GM23248 (cell line): ENCODE data around the gene TRIM22. TPM values are rescaled to one million over a fixed set of nuclear protein-coding genes. Genes with fewer than 3 reads are reported as not detected.

Experiments
- DNase-seq: peaks from one replicate; pipeline ENCODE4 v3.0.0-alpha.2; 2015
- H2AFZ ChIP-seq: fragments of 200-600 bp; sonication (generic); 2 replicates; pipeline ENCODE4 v1.6.1; 2016; ENCODE audit warnings: antibody characterized with exemption
- H3F3A ChIP-seq: fragments of 200-600 bp; sonication (generic); 2 replicates; pipeline ENCODE4 v1.6.1; 2016; ENCODE audit warnings: mild to moderate bottlenecking, antibody characterized with exemption, mixed run types; ENCODE audit not compliant: insufficient read depth
- H3K27ac ChIP-seq: fragments of 200-600 bp; sonication (generic); 2 replicates; pipeline ENCODE4 v1.5.1; 2016; ENCODE audit warnings: mild to moderate bottlenecking
- H3K27me3 ChIP-seq: fragments of 200-600 bp; sonication (generic); replicated peaks from 2 replicates; pipeline ENCODE4 v1.6.1; 2016; ENCODE audit warnings: mild to moderate bottlenecking; ENCODE audit not compliant: insufficient read depth
- H3K36me3 ChIP-seq: fragments of 200-600 bp; sonication (generic); 2 replicates; pipeline ENCODE4 v1.6.1; 2016; ENCODE audit warnings: low read depth, mild to moderate bottlenecking
- H3K4me1 ChIP-seq: fragments of 200-600 bp; sonication (generic); 2 replicates; pipeline ENCODE4 v1.6.1; 2016; ENCODE audit warnings: mild to moderate bottlenecking; ENCODE audit not compliant: insufficient read depth
- H3K4me2 ChIP-seq: fragments of 200-600 bp; sonication (generic); one replicate; pipeline ENCODE4 v1.6.1; 2016; ENCODE audit warnings: mild to moderate bottlenecking; ENCODE audit not compliant: unreplicated experiment
- H3K4me3 ChIP-seq: fragments of 200-600 bp; sonication (generic); 2 replicates; pipeline ENCODE4 v1.5.1; 2016; ENCODE audit warnings: mild to moderate bottlenecking
- H3K79me2 ChIP-seq: fragments of 200-600 bp; sonication (generic); 2 replicates; pipeline ENCODE4 v1.6.1; 2016; ENCODE audit warnings: mild to moderate bottlenecking; ENCODE audit not compliant: insufficient read depth
- H3K9ac ChIP-seq: fragments of 200-600 bp; sonication (generic); 2 replicates; pipeline ENCODE4 v1.6.1; 2016; ENCODE audit warnings: mild to moderate bottlenecking
- H3K9me2 ChIP-seq: fragments of 200-600 bp; sonication (generic); 2 replicates; pipeline ENCODE4 v1.6.1; 2016; ENCODE audit warnings: mixed run types, mild to moderate bottlenecking, moderate library complexity; ENCODE audit not compliant: insufficient read depth
- H3K9me3 ChIP-seq: fragments of 200-600 bp; sonication (generic); one replicate; pipeline ENCODE4 v1.6.1; 2017; ENCODE audit warnings: low read depth
- H4K20me1 ChIP-seq: fragments of 200-600 bp; sonication (generic); 2 replicates; pipeline ENCODE4 v1.6.0; 2016; ENCODE audit not compliant: insufficient read depth
- EZH2 ChIP-seq: fragments of 200-600 bp; sonication (generic); IDR thresholded peaks from 2 replicates; pipeline ENCODE4 v1.6.1; 2018; ENCODE audit warnings: antibody characterized with exemption, mild to moderate bottlenecking; ENCODE audit not compliant: insufficient read depth, poor library complexity, severe bottlenecking
- EZH2phosphoT487 ChIP-seq: fragments of 200-600 bp; sonication (generic); IDR thresholded peaks from 2 replicates; pipeline ENCODE4 v1.6.1; 2018; ENCODE audit warnings: antibody characterized with exemption, moderate library complexity, mild to moderate bottlenecking, low read depth; ENCODE audit not compliant: insufficient read depth
- WGBS, 2 experiments: methylation state at CpG; one replicate each; pipeline ENCODE4 v1.1.6; 2015 to 2017; ENCODE audit warnings: low lambda C conversion rate in 2 of 2, low coverage in 1 of 2; ENCODE audit errors: missing lambda C conversion rate in 2 of 2; 5-methylcytosine and 5-hydroxymethylcytosine counted together
- in situ Hi-C: fragments of 300-500 bp; cut with MboI; formaldehyde crosslinking; loops from 2 replicates; pipeline ENCODE4 v1.15.0; 2020
- polyA plus RNA-seq: library from polyadenylated mRNA; unstranded; fragments of >200 nt; fragmentation: Nextera tagmentation; extraction: Ambion mirVana; gene quantifications from 2 replicates; pipeline ENCODE4 v1.2.1, GENCODE V29; 2016
- total RNA-seq: library from RNA; depleted of rRNA; stranded (reverse); fragments of >200 nt; shearing (Covaris generic); gene quantifications from 2 replicates; pipeline ENCODE4 v1.2.3, GENCODE V29; 2014; rRNA removed

Gene TRIM22
- total and polyA plus RNA-seq, 2 experiments from 2014 or later = 50.2 to 58.4 TPM

GRCh38 chr11:5746614-5747013 is 57.0 kb downstream of the TRIM22 start:
- no peaks in the 10 kb centered on the region for H3K27me3 ChIP-seq
- H4K20me1 ChIP-seq = no peaks in the 10 kb centered on the region
- H3K9me2 ChIP-seq = no peaks in the 10 kb centered on the region; the same call in 1 of the 2 replicates
- H3K9me3 ChIP-seq = no peaks in the 10 kb centered on the region
- H3K36me3 ChIP-seq = no peaks in the 10 kb centered on the region
- no peaks in the 10 kb centered on the region for H3K4me1 ChIP-seq
- TF ChIP-seq EZH2phosphoT487 (no peak), EZH2 (no peak)
- in situ Hi-C loops = no loop called here
- no peak overlapping the region for H3K4me2 ChIP-seq
- H3F3A ChIP-seq = no peaks in the 10 kb centered on the region
- 68 to 94% methylated on average over 3 of the region's 3 CpGs for WGBS, 2 experiments
- no peak overlapping the region for H3K4me3 ChIP-seq
- H3K9ac ChIP-seq = no peak overlapping the region
- no peaks in the 10 kb centered on the region for H3K79me2 ChIP-seq
- H3K27ac ChIP-seq = no peak overlapping the region
- no peak overlapping the region for H2AFZ ChIP-seq
- DNase-seq = no peak

- Histone ChIP-seq H4K20me1 (no peaks in the 10 kb centered on the region), H3K79me2 (no peaks in the 10 kb centered on the region), H3K9me3 (no peaks in the 10 kb centered on the region), H3K27ac (no peak overlapping the region), H3K27me3 (no peaks in the 10 kb centered on the region), H3F3A (no peaks in the 10 kb centered on the region), H3K36me3 (no peaks in the 10 kb centered on the region), H2AFZ (no peak overlapping the region), H3K4me2 (no peak overlapping the region), H3K4me1 (no peaks in the 10 kb centered on the region), H3K9me2 (no peaks in the 10 kb centered on the region; the same call in 1 of the 2 replicates), H3K9ac (no peak overlapping the region), H3K4me3 (no peak overlapping the region)
- TF ChIP-seq EZH2phosphoT487 = no peak
- no peak for TF ChIP-seq EZH2
- DNase-seq = no peak
- 45 to 50% methylated on average over 3 of the region's 3 CpGs for WGBS, 2 experiments
- in situ Hi-C loops = no loop called here
These were observed 60.2 kb downstream of the TRIM22 start for GRCh38 chr11:5749836-5750235.

- no peaks in the 10 kb centered on the region for H3K27me3 ChIP-seq
- no peak within 1 kb of the TSS for H2AFZ ChIP-seq
- H3K79me2 ChIP-seq = no peaks in the 10 kb centered on the region
- DNase-seq = no peak
- H3K9ac ChIP-seq = no peak within 1 kb of the TSS
- no peak within 1 kb of the TSS for H3K27ac ChIP-seq
- in situ Hi-C loops = no loop called here
- no peaks in the 10 kb centered on the region for H3K36me3 ChIP-seq
- H3K4me1 ChIP-seq = no peaks in the 10 kb centered on the region
- no peaks in the 10 kb centered on the region for H3K9me3 ChIP-seq
- WGBS, 2 experiments = 71 to 89% methylated on average over 1 of the region's 1 CpG
- no peaks in the 10 kb centered on the region for H3F3A ChIP-seq
- TF ChIP-seq EZH2 = no peak
- no peak for TF ChIP-seq EZH2phosphoT487
- H3K4me3 ChIP-seq = no peak within 1 kb of the TSS
- no peaks in the 10 kb centered on the region for H4K20me1 ChIP-seq
- H3K9me2 ChIP-seq = no peaks in the 10 kb centered on the region
- no peak within 1 kb of the TSS for H3K4me2 ChIP-seq
These were observed 64.4 kb downstream of the TRIM22 start, which contains the start of gene OR52N4 for GRCh38 chr11:5753943-5754342. TSS of gene OR52N4 (plus strand) at chr11:5754243. CDS start at chr11:5754741, 498 bp downstream.

Other genes with a start within 250 kb of the TRIM22 start
- not detected in 2 replicates for gene OR51I1, start 248.3 kb upstream of the TRIM22 start, total RNA-seq
- gene OR51I1, start 248.3 kb upstream of the TRIM22 start, polyA plus RNA-seq = not detected in 2 replicates
- gene OR51I2, start 240.5 kb upstream of the TRIM22 start, total RNA-seq = not detected in 2 replicates
- gene OR51I2, start 240.5 kb upstream of the TRIM22 start, polyA plus RNA-seq = not detected in 2 replicates
- not detected in 2 replicates for gene OR52D1, start 201.1 kb upstream of the TRIM22 start, total RNA-seq
- gene OR52D1, start 201.1 kb upstream of the TRIM22 start, polyA plus RNA-seq = not detected in 2 replicates
- not detected in 2 replicates for gene UBQLN3, start 179.8 kb upstream of the TRIM22 start, total RNA-seq
- not detected in 2 replicates for gene UBQLN3, start 179.8 kb upstream of the TRIM22 start, polyA plus RNA-seq
- gene UBQLNL, start 173.1 kb upstream of the TRIM22 start, total RNA-seq = 0.32 TPM in 1 of 2 replicates, not detected in the other
- 0.20 TPM in 1 of 2 replicates, not detected in the other for gene UBQLNL, start 173.1 kb upstream of the TRIM22 start, polyA plus RNA-seq
- not detected in 2 replicates for gene OR52H1, start 141.2 kb upstream of the TRIM22 start, total RNA-seq
- not detected in 2 replicates for gene OR52H1, start 141.2 kb upstream of the TRIM22 start, polyA plus RNA-seq
- not detected in 2 replicates for gene OR52B6, start 108.9 kb upstream of the TRIM22 start, total RNA-seq
- not detected in 2 replicates for gene OR52B6, start 108.9 kb upstream of the TRIM22 start, polyA plus RNA-seq
- gene TRIM6, start 93.2 kb upstream of the TRIM22 start, total RNA-seq = 2.3 and 3.6 TPM in 2 replicates
- gene TRIM6, start 93.2 kb upstream of the TRIM22 start, polyA plus RNA-seq = 1.9 and 2.2 TPM in 2 replicates
- 5.1 and 12.1 TPM in 2 replicates for gene TRIM34, start 64.8 kb upstream of the TRIM22 start, total RNA-seq
- 3.9 and 4.0 TPM in 2 replicates for gene TRIM34, start 64.8 kb upstream of the TRIM22 start, polyA plus RNA-seq
- gene TRIM5, start 4.7 kb upstream of the TRIM22 start, total RNA-seq = 10.7 and 11.9 TPM in 2 replicates
- gene TRIM5, start 4.7 kb upstream of the TRIM22 start, polyA plus RNA-seq = 12.7 and 14.0 TPM in 2 replicates
- gene OR56B1, start 46.7 kb downstream of the TRIM22 start, total RNA-seq = not detected in 2 replicates
- not detected in 2 replicates for gene OR56B1, start 46.7 kb downstream of the TRIM22 start, polyA plus RNA-seq
- gene OR52N4, start 64.5 kb downstream of the TRIM22 start, total RNA-seq = 0.43 TPM in 1 of 2 replicates, not detected in the other
- gene OR52N4, start 64.5 kb downstream of the TRIM22 start, polyA plus RNA-seq = not detected in 2 replicates
- gene OR52N5, start 93.6 kb downstream of the TRIM22 start, total RNA-seq = not detected in 2 replicates
- not detected in 2 replicates for gene OR52N5, start 93.6 kb downstream of the TRIM22 start, polyA plus RNA-seq
- gene OR52N1, start 101.5 kb downstream of the TRIM22 start, total RNA-seq = not detected in 2 replicates
- not detected in 2 replicates for gene OR52N1, start 101.5 kb downstream of the TRIM22 start, polyA plus RNA-seq
- gene OR52N2, start 119.1 kb downstream of the TRIM22 start, total RNA-seq = not detected in 2 replicates
- not detected in 2 replicates for gene OR52N2, start 119.1 kb downstream of the TRIM22 start, polyA plus RNA-seq
- gene OR52E6, start 152.1 kb downstream of the TRIM22 start, total RNA-seq = not detected in 2 replicates
- not detected in 2 replicates for gene OR52E6, start 152.1 kb downstream of the TRIM22 start, polyA plus RNA-seq
- gene OR52E8, start 167.9 kb downstream of the TRIM22 start, total RNA-seq = not detected in 2 replicates
- not detected in 2 replicates for gene OR52E8, start 167.9 kb downstream of the TRIM22 start, polyA plus RNA-seq
- gene OR52E4, start 190.8 kb downstream of the TRIM22 start, total RNA-seq = not detected in 2 replicates
- gene OR52E4, start 190.8 kb downstream of the TRIM22 start, polyA plus RNA-seq = not detected in 2 replicates
- gene OR52E5, start 203.4 kb downstream of the TRIM22 start, total RNA-seq = not detected in 2 replicates
- gene OR52E5, start 203.4 kb downstream of the TRIM22 start, polyA plus RNA-seq = not detected in 2 replicates